Measurements from ENCODE around the gene IL22RA1.

The IL22RA1 gene

GRCh38 chr1:24136956-24137539 is 5.9 kb downstream of the IL22RA1 start:
- H3K27ac ChIP-seq: no peak overlapping the region
- H3K4me1 ChIP-seq: no peaks in the 10 kb centered on the region
- no peak for DNase-seq
- no peak overlapping the region for H3K4me3 ChIP-seq
- no peak for TF ChIP-seq CTCF (IDR thresholded peaks at IDR 0.05)
- H3K36me3 ChIP-seq: no peaks in the 10 kb centered on the region
- no peaks in the 10 kb centered on the region for H3K9me3 ChIP-seq
- peaks cover 0 to 9% of the 10 kb centered on the region in 2 donors for H3K27me3 ChIP-seq
- intact Hi-C loops (cut with DNase I; ENCODE audit: low total_unique reads): no loop called here

- Histone ChIP-seq H3K4me1 (no peaks in the 10 kb centered on the region), H3K36me3 (peaks cover 0 to 5% (median 0%) of the 10 kb centered on the region in 3 donors), H3K27ac (no peak overlapping the region), H3K27me3 (peaks cover 0 to 5% of the 10 kb centered on the region in 2 donors), H3K9me3 (peaks cover 0 to 9% (median 9%) of the 10 kb centered on the region in 3 donors), H3K4me3 (no peak overlapping the region)
- intact Hi-C loops (cut with DNase I; ENCODE audit: low total_unique reads): no loop called here
- TF ChIP-seq CTCF (IDR thresholded peaks at IDR 0.05): no peak
- no peak for DNase-seq
These were observed 8.6 kb downstream of the IL22RA1 start for GRCh38 chr1:24134376-24134775.

GRCh38 chr1:24133819-24134218 is 9.1 kb downstream of the IL22RA1 start:
- Histone ChIP-seq H3K36me3 (peaks cover 0 to 5% (median 0%) of the 10 kb centered on the region in 3 donors), H3K27me3 (peaks cover 0 to 5% of the 10 kb centered on the region in 2 donors), H3K27ac (no peak overlapping the region), H3K4me3 (no peak overlapping the region), H3K4me1 (no peaks in the 10 kb centered on the region), H3K9me3 (peaks cover 0 to 9% (median 9%) of the 10 kb centered on the region in 3 donors)
- intact Hi-C loops (cut with DNase I; ENCODE audit: low total_unique reads): no loop called here
- DNase-seq: no peak
- no peak for TF ChIP-seq CTCF (IDR thresholded peaks at IDR 0.05)

GRCh38 chr1:24130385-24130784 is 12.6 kb downstream of the IL22RA1 start:
- Histone ChIP-seq H3K4me1 (peaks cover 0 to 8% (median 3%) of the 10 kb centered on the region in 4 donors), H3K9me3 (peaks cover 0 to 9% (median 9%) of the 10 kb centered on the region in 3 donors), H3K27ac (no peak overlapping the region), H3K27me3 (peaks cover 0 to 2% of the 10 kb centered on the region in 2 donors), H3K4me3 (no peak overlapping the region), H3K36me3 (peaks cover 0 to 5% (median 0%) of the 10 kb centered on the region in 3 donors)
- no peak for TF ChIP-seq CTCF (IDR thresholded peaks at IDR 0.05)
- DNase-seq: no peak
- intact Hi-C loops (cut with DNase I; ENCODE audit: low total_unique reads): no loop called here

- Histone ChIP-seq H3K27me3 (no peaks in the 10 kb centered on the region), H3K4me3 (no peak overlapping the region), H3K27ac (no peak overlapping the region), H3K36me3 (peaks cover 0 to 5% (median 0%) of the 10 kb centered on the region in 3 donors), H3K9me3 (peaks cover 0 to 9% (median 9%) of the 10 kb centered on the region in 3 donors), H3K4me1 (peaks cover 0 to 8% (median 3%) of the 10 kb centered on the region in 4 donors)
- intact Hi-C loops (cut with DNase I; ENCODE audit: low total_unique reads): no loop called here
- no peak for DNase-seq
- TF ChIP-seq CTCF (IDR thresholded peaks at IDR 0.05): no peak
These were observed 15.1 kb downstream of the IL22RA1 start for GRCh38 chr1:24127801-24128363.

All from tibial artery (tissue), 4 donors.